ENCODE results near the gene F7. TPM values are rescaled to one million over a fixed set of nuclear protein-coding genes. Genes with fewer than 3 reads are reported as not detected.

The F7 gene
- total RNA-seq, 5 donors from 2014 or later (not counting 1 experiment from before 2014, with no cell fraction given), result 0.13 to 0.23 (median 0.23) TPM; not detected in 2

GRCh38 chr13:113155982-113156655 lies 50.5 kb downstream of the F7 start:
- WGBS (ENCODE audit: insufficient coverage), result 100% methylated on average over 1 of the region's 9 CpGs
- H3K4me1 ChIP-seq (ENCODE audit: control insufficient read depth in 1 of 2, extremely low read depth in 1 of 2, insufficient read depth in 2 of 2, low read length in 2 of 2), result peaks cover 22 to 31% of the 10 kb centered on the region in 2 experiments
- Mint-ChIP-seq H3K9me3 (peaks cover 3 to 7% (median 6%) of the 10 kb centered on the region in 3 donors), H3K4me1 (peaks cover 29 to 31% (median 30%) of the 10 kb centered on the region in 3 donors), H3K36me3 (no peaks in the 10 kb centered on the region), H3K27me3 (no peaks in the 10 kb centered on the region), H3K27ac (peak overlapping the region in 1 of 2 donors; percentile 14), H3K4me3 (no peak overlapping the region)
- H3K9me3 ChIP-seq, result no peaks in the 10 kb centered on the region
- POLR2A ChIA-PET, result no interaction called here
- no peaks in the 10 kb centered on the region for H3K36me3 ChIP-seq (ENCODE audit: control insufficient read depth in 2 of 2, extremely low read depth in 1 of 2, insufficient read depth in 1 of 2, low read length in 1 of 2)
- peaks cover 2 to 12% of the 10 kb centered on the region in 2 experiments for H3K27me3 ChIP-seq (replicated peaks in 1 of 2; ENCODE audit: control insufficient read depth in 2 of 2, extremely low read depth in 1 of 2, insufficient read depth in 2 of 2, low read length in 1 of 2)
- DNase-seq (no peak), ATAC-seq (replicated peaks in 1 of 4) (no peak)
- H3K4me3 ChIP-seq (ENCODE audit: control insufficient read depth in 1 of 2, extremely low read depth in 1 of 2, low read length in 1 of 2), result no peak overlapping the region
- CTCF ChIA-PET, result no interaction called here
- H3K27ac ChIP-seq (ENCODE audit: low read length), result no peak overlapping the region

DNA sequence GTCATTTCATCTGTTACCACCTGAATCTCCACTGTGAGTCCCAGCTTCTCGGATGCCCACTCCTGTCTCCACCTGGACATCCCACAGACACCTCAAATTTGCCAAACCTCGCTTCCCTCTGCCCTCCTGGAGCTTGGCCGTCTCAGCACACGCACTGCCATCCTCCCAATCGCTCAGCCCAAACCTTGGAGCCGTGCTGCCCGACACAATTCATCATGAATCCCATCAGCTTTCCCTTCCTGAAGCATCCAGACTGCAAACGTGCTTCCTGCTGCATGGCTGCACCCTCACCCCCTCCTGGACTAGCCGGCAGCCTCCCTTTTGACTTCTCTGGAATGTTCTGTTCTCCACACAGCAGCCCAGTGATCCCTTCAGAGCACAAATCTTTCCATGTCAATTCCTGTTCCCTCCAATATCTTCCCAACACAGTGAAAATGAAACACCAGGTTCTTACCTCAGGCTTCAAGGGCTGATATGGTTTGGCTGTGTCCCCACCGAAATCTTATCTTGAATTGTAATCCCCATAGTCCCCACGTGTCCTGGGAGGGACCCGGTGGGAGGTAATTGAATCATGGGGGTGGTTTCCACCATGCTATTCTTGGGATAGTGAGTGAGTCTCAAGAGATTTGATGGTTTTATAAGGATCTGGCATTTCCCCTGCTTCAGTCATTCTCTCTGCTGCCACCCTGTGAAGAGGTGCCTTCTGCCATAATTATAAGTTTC lies 51.8 kb downstream of the F7 start:
- no peak for ATAC-seq (replicated peaks in 1 of 4)
- H3K27ac Mint-ChIP-seq, result peak overlapping the region; percentile 3 to 39
- no peaks in the 10 kb centered on the region for H3K36me3 Mint-ChIP-seq
- no peak for DNase-seq
- 91% methylated on average over 9 of the region's 12 CpGs for WGBS (ENCODE audit: insufficient coverage)
- Histone ChIP-seq H3K27ac (ENCODE audit: low read length) (no peak overlapping the region), H3K36me3 (ENCODE audit: control insufficient read depth in 2 of 2, extremely low read depth in 1 of 2, insufficient read depth in 1 of 2, low read length in 1 of 2) (no peaks in the 10 kb centered on the region), H3K4me3 (ENCODE audit: control insufficient read depth in 1 of 2, extremely low read depth in 1 of 2, low read length in 1 of 2) (no peak overlapping the region), H3K4me1 (ENCODE audit: control insufficient read depth in 1 of 2, extremely low read depth in 1 of 2, insufficient read depth in 2 of 2, low read length in 2 of 2) (peaks cover 24 to 27% of the 10 kb centered on the region in 2 experiments), H3K9me3 (no peaks in the 10 kb centered on the region), H3K27me3 (replicated peaks in 1 of 2; ENCODE audit: control insufficient read depth in 2 of 2, extremely low read depth in 1 of 2, insufficient read depth in 2 of 2, low read length in 1 of 2) (peaks cover 0 to under 1% of the 10 kb centered on the region in 2 experiments)
- H3K9me3 Mint-ChIP-seq, result peaks cover 3 to 7% (median 6%) of the 10 kb centered on the region in 3 donors
- no peak overlapping the region for H3K4me3 Mint-ChIP-seq
- no peaks in the 10 kb centered on the region for H3K27me3 Mint-ChIP-seq
- H3K4me1 Mint-ChIP-seq, result peaks cover 27 to 29% (median 28%) of the 10 kb centered on the region in 3 donors
- ChIA-PET POLR2A (no interaction called here), CTCF (interaction anchor here in 1 of 2 donors (0.5 kb wide), 1 partner anchor 209 kb away, joined by 6 read pairs; no protein-coding TSS in a partner anchor)

- no peaks in the 10 kb centered on the region for H3K36me3 Mint-ChIP-seq
- no peak for ATAC-seq (replicated peaks in 1 of 4)
- Histone ChIP-seq H3K27ac (ENCODE audit: low read length) (no peak within 1 kb of the TSS), H3K36me3 (ENCODE audit: control insufficient read depth in 2 of 2, extremely low read depth in 1 of 2, insufficient read depth in 1 of 2, low read length in 1 of 2) (no peaks in the 10 kb centered on the region), H3K4me3 (ENCODE audit: control insufficient read depth in 1 of 2, extremely low read depth in 1 of 2, low read length in 1 of 2) (no peak within 1 kb of the TSS), H3K27me3 (replicated peaks in 1 of 2; ENCODE audit: control insufficient read depth in 2 of 2, extremely low read depth in 1 of 2, insufficient read depth in 2 of 2, low read length in 1 of 2) (no peaks in the 10 kb centered on the region), H3K9me3 (no peaks in the 10 kb centered on the region), H3K4me1 (ENCODE audit: control insufficient read depth in 1 of 2, extremely low read depth in 1 of 2, insufficient read depth in 2 of 2, low read length in 2 of 2) (peaks cover 17 to 26% of the 10 kb centered on the region in 2 experiments)
- H3K4me3 Mint-ChIP-seq, result no peak within 1 kb of the TSS
- no peak for DNase-seq
- ChIA-PET CTCF (interaction anchor here (0.5 to 0.8 kb wide), 2 partner anchors 16 to 209 kb away, joined by 3 to 6 read pairs; no protein-coding TSS in a partner anchor), POLR2A (no interaction called here)
- peaks cover 24 to 26% (median 26%) of the 10 kb centered on the region in 3 donors for H3K4me1 Mint-ChIP-seq
- H3K27me3 Mint-ChIP-seq, result no peaks in the 10 kb centered on the region
- peaks cover 3 to 7% (median 6%) of the 10 kb centered on the region in 3 donors for H3K9me3 Mint-ChIP-seq
- WGBS (ENCODE audit: insufficient coverage), result 83% methylated on average over 16 of the region's 16 CpGs
- H3K27ac Mint-ChIP-seq, result peak within 1 kb of the TSS; percentile 3 to 39
Observed at GRCh38 chr13:113157929-113158747, 52.5 kb downstream of the F7 start, which contains the start of gene PROZ. TSS of gene PROZ (plus strand) at chr13:113158648. CDS start at chr13:113158661, 13 bp downstream.

DNA sequence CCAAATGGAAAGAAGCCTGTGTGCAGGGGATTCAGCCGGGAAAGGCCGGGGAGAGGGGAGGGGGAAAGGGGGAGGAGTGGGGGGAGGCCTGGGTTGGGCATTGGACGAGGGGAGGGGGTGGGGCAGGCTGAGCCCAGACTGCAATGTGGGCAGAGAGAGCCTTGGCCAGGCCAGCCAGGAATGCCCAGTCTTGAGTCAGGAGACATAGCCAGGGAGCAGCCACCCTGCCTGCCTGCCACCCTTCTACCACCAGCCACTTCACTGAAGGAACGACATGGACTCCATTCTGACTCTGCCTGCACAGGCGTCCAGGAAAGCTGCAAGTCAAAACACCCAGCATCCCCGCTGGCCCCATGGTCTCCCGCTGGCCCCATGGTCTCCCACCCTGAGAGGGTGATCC lies 53.4 kb downstream of the F7 start:
- H3K36me3 ChIP-seq (ENCODE audit: control insufficient read depth in 2 of 2, extremely low read depth in 1 of 2, insufficient read depth in 1 of 2, low read length in 1 of 2), result no peaks in the 10 kb centered on the region
- H3K36me3 Mint-ChIP-seq, result no peaks in the 10 kb centered on the region
- ATAC-seq (replicated peaks in 1 of 4), result no peak
- 94% methylated on average over 4 of the region's 7 CpGs for WGBS (ENCODE audit: insufficient coverage)
- peaks cover 14 to 26% of the 10 kb centered on the region in 2 experiments for H3K4me1 ChIP-seq (ENCODE audit: control insufficient read depth in 1 of 2, extremely low read depth in 1 of 2, insufficient read depth in 2 of 2, low read length in 2 of 2)
- no peak overlapping the region for H3K4me3 ChIP-seq (ENCODE audit: control insufficient read depth in 1 of 2, extremely low read depth in 1 of 2, low read length in 1 of 2)
- peaks cover 24 to 31% (median 27%) of the 10 kb centered on the region in 3 donors for H3K4me1 Mint-ChIP-seq
- H3K27me3 Mint-ChIP-seq, result no peaks in the 10 kb centered on the region
- no peak for DNase-seq
- POLR2A ChIA-PET, result no interaction called here
- CTCF ChIA-PET, result interaction anchor here in 1 of 2 donors (0.8 kb wide), 1 partner anchor 15 kb away, joined by 3 read pairs; no protein-coding TSS in a partner anchor
- H3K4me3 Mint-ChIP-seq, result no peak overlapping the region
- no peaks in the 10 kb centered on the region for H3K9me3 ChIP-seq
- H3K27ac ChIP-seq (ENCODE audit: low read length), result no peak overlapping the region
- H3K27ac Mint-ChIP-seq, result no peak overlapping the region
- H3K9me3 Mint-ChIP-seq, result peaks cover 3 to 7% (median 6%) of the 10 kb centered on the region in 3 donors
- no peaks in the 10 kb centered on the region for H3K27me3 ChIP-seq (replicated peaks in 1 of 2; ENCODE audit: control insufficient read depth in 2 of 2, extremely low read depth in 1 of 2, insufficient read depth in 2 of 2, low read length in 1 of 2)

DNA sequence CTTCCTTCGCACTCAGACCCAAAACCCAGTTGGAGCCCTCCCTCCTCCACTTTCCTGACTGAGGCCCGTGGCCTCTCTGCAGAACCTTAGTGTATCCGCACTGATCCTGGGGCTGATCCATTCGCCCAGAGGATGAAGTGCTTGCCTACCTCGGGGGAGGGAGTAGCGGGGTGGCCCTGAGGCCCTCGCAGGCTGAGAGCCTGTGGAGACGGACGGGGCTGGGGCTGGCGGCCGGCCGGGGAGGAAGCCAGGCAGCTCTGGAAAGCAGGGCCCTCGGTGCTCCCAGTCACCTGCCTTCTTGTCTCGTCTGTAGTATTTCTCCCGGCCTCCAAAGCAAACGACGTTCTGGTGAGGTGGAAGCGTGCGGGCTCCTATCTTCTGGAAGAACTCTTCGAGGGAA lies 54.1 kb downstream of the F7 start:
- Histone ChIP-seq H3K36me3 (ENCODE audit: control insufficient read depth in 2 of 2, extremely low read depth in 1 of 2, insufficient read depth in 1 of 2, low read length in 1 of 2) (no peaks in the 10 kb centered on the region), H3K4me3 (ENCODE audit: control insufficient read depth in 1 of 2, extremely low read depth in 1 of 2, low read length in 1 of 2) (no peak overlapping the region), H3K27me3 (replicated peaks in 1 of 2; ENCODE audit: control insufficient read depth in 2 of 2, extremely low read depth in 1 of 2, insufficient read depth in 2 of 2, low read length in 1 of 2) (no peaks in the 10 kb centered on the region), H3K27ac (ENCODE audit: low read length) (no peak overlapping the region), H3K9me3 (no peaks in the 10 kb centered on the region), H3K4me1 (ENCODE audit: control insufficient read depth in 1 of 2, extremely low read depth in 1 of 2, insufficient read depth in 2 of 2, low read length in 2 of 2) (peaks cover 14 to 21% of the 10 kb centered on the region in 2 experiments)
- DNase-seq (no peak), ATAC-seq (replicated peaks in 1 of 4) (no peak)
- H3K9me3 Mint-ChIP-seq, result peaks cover 3 to 7% (median 6%) of the 10 kb centered on the region in 3 donors
- ChIA-PET POLR2A (no interaction called here), CTCF (interaction anchor here in 1 of 2 donors (1.1 kb wide), 1 partner anchor 50 kb away, joined by 3 read pairs; the partner anchor contains the start of gene CUL4A)
- no peak overlapping the region for H3K4me3 Mint-ChIP-seq
- peaks cover 26 to 31% (median 30%) of the 10 kb centered on the region in 3 donors for H3K4me1 Mint-ChIP-seq
- H3K36me3 Mint-ChIP-seq, result no peaks in the 10 kb centered on the region
- peak overlapping the region; percentile 65 to 78 for H3K27ac Mint-ChIP-seq
- H3K27me3 Mint-ChIP-seq, result no peaks in the 10 kb centered on the region
- 93% methylated on average over 15 of the region's 20 CpGs for WGBS (ENCODE audit: insufficient coverage)

DNA sequence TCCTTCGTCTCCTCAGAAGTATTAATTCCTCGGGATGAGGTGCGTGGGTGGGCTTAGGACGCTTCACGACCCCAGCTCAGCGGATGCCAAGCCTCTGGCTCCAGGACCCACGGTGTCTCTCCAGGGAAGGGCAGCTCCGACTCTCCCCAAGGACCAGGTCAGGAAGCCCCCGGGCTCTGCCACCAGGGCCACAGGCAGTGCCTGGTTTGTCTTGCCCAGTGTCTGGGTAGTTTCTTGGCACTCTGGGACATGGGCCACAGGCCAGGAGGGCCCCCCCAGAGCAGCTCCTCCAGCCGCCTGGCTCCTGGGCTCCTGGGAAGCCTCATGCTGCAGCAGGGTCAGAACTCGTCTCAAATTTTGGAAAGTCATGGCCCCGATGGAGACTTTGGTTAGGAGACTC lies 55.4 kb downstream of the F7 start:
- POLR2A ChIA-PET, result no interaction called here
- WGBS (ENCODE audit: insufficient coverage), result 83% methylated on average over 10 of the region's 12 CpGs
- H3K4me1 ChIP-seq (ENCODE audit: control insufficient read depth in 1 of 2, extremely low read depth in 1 of 2, insufficient read depth in 2 of 2, low read length in 2 of 2), result peaks cover 14 to 21% of the 10 kb centered on the region in 2 experiments
- Mint-ChIP-seq H3K27me3 (no peaks in the 10 kb centered on the region), H3K4me3 (peak overlapping the region in 1 of 3 donors; percentile 77), H3K36me3 (no peaks in the 10 kb centered on the region), H3K4me1 (peaks cover 26 to 31% (median 30%) of the 10 kb centered on the region in 3 donors), H3K27ac (peak overlapping the region; percentile 78), H3K9me3 (no peaks in the 10 kb centered on the region)
- ATAC-seq (replicated peaks in 1 of 4) (no peak), DNase-seq (no peak)
- H3K4me3 ChIP-seq (ENCODE audit: control insufficient read depth in 1 of 2, extremely low read depth in 1 of 2, low read length in 1 of 2), result no peak overlapping the region
- CTCF ChIA-PET, result no interaction called here
- H3K27me3 ChIP-seq (replicated peaks in 1 of 2; ENCODE audit: control insufficient read depth in 2 of 2, extremely low read depth in 1 of 2, insufficient read depth in 2 of 2, low read length in 1 of 2), result no peaks in the 10 kb centered on the region
- H3K27ac ChIP-seq (ENCODE audit: low read length), result peak overlapping the region; percentile 51
- H3K9me3 ChIP-seq, result no peaks in the 10 kb centered on the region
- H3K36me3 ChIP-seq (ENCODE audit: control insufficient read depth in 2 of 2, extremely low read depth in 1 of 2, insufficient read depth in 1 of 2, low read length in 1 of 2), result no peaks in the 10 kb centered on the region

Measured in T-cell (primary cell).